Loucy (cell line): ENCODE measurements around the gene HTR7.

Experiments used
- H2AFZ ChIP-seq: fragments of 200-600 bp; sonication (generic); 2 replicates; pipeline ENCODE4 v1.6.0; 2016; ENCODE audit warnings: antibody characterized with exemption, mild to moderate bottlenecking, low read length, moderate library complexity
- H3F3A ChIP-seq: fragments of 200-600 bp; 2 replicates; pipeline ENCODE4 v1.6.0; 2016; ENCODE audit warnings: antibody characterized with exemption, low read depth, mild to moderate bottlenecking
- H3K27me3 ChIP-seq: fragments of 200-600 bp; sonication (generic); 2 replicates; pipeline ENCODE4 v1.6.1; 2014; ENCODE audit warnings: low read length, mild to moderate bottlenecking; ENCODE audit not compliant: insufficient read depth, poor library complexity, severe bottlenecking
- H3K36me3 ChIP-seq: fragments of 200-600 bp; sonication (generic); 2 replicates; pipeline ENCODE4 v1.6.1; 2016; ENCODE audit warnings: low read length; ENCODE audit not compliant: insufficient read depth
- H3K4me1 ChIP-seq: fragments of 200-600 bp; sonication (generic); 2 replicates; pipeline ENCODE4 v1.5.1; 2014; ENCODE audit warnings: low read length, mild to moderate bottlenecking; ENCODE audit not compliant: insufficient read depth, poor library complexity, severe bottlenecking
- H3K4me2 ChIP-seq: fragments of 200-600 bp; sonication (generic); 2 replicates; pipeline ENCODE4 v1.6.0; 2014; ENCODE audit warnings: antibody characterized with exemption, low read length, low read depth, mild to moderate bottlenecking; ENCODE audit not compliant: poor library complexity, severe bottlenecking
- H3K4me3 ChIP-seq: fragments of 200-600 bp; sonication (generic); 2 replicates; pipeline ENCODE4 v1.5.1; 2014; ENCODE audit warnings: low read length, mild to moderate bottlenecking, mixed read lengths; ENCODE audit not compliant: poor library complexity, severe bottlenecking
- H3K79me2 ChIP-seq: fragments of 200-600 bp; sonication (generic); 2 replicates; pipeline ENCODE4 v1.6.1; 2014; ENCODE audit warnings: low read length; ENCODE audit not compliant: insufficient read depth
- H3K9ac ChIP-seq: fragments of 200-600 bp; sonication (generic); 2 replicates; pipeline ENCODE4 v1.6.0; 2014; ENCODE audit warnings: mild to moderate bottlenecking, low read depth, low read length, moderate library complexity; ENCODE audit not compliant: poor library complexity, severe bottlenecking
- H3K9me2 ChIP-seq: fragments of 200-600 bp; sonication (generic); replicated peaks from 2 replicates; pipeline ENCODE4 v1.6.1; 2016; ENCODE audit warnings: low read depth, low read length, mixed read lengths
- H3K9me3 ChIP-seq: fragments of 200-600 bp; sonication (generic); 2 replicates; pipeline ENCODE4 v1.6.1; 2014; ENCODE audit warnings: mild to moderate bottlenecking, antibody characterized with exemption, low read length, low read depth; ENCODE audit not compliant: insufficient read depth
- H4K20me1 ChIP-seq: fragments of 200-600 bp; sonication (generic); 2 replicates; pipeline ENCODE4 v1.6.0; 2014; ENCODE audit warnings: antibody characterized with exemption, low read length, mild to moderate bottlenecking; ENCODE audit not compliant: insufficient read depth, poor library complexity, severe bottlenecking
- CTCF ChIP-seq: fragments of 200-600 bp; sonication (generic); conservative IDR thresholded peaks from 2 replicates; pipeline ENCODE4 v1.5.1; 2014; ENCODE audit warnings: mild to moderate bottlenecking, antibody characterized with exemption, low read length
- EZH2phosphoT487 ChIP-seq: fragments of 200-600 bp; IDR thresholded peaks from 2 replicates; pipeline ENCODE4 v1.6.1; 2018; ENCODE audit warnings: antibody characterized with exemption, mild to moderate bottlenecking, moderate library complexity, borderline replicate concordance

Gene HTR7

DNA sequence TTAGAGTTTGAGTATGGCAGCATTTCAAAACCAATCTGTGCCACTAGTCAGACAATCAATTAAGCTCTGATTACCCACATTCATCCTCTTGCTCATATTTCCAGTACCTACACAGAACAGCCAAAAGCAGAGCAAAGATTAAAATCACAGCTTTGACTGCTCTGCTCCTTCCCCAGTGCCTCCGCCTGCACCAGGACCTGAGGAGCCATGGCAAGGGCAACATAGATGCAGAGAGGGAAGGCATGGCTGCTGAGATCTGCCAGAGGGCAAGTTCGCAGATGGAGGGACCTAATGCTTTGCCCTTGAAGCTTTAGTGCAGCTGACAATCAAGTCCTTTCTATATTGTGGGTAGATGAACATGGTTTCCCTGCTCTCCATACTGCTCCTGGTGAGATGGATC lies 148.1 kb downstream of the HTR7 start:
- Histone ChIP-seq H3K4me3 (no peak overlapping the region), H4K20me1 (no peaks in the 10 kb centered on the region), H3K9me2 (no peaks in the 10 kb centered on the region), H3K4me1 (no peaks in the 10 kb centered on the region), H3F3A (no peaks in the 10 kb centered on the region), H3K36me3 (no peaks in the 10 kb centered on the region), H3K9me3 (no peaks in the 10 kb centered on the region), H3K79me2 (no peaks in the 10 kb centered on the region), H2AFZ (no peak overlapping the region), H3K9ac (no peak overlapping the region), H3K4me2 (no peak overlapping the region), H3K27me3 (no peaks in the 10 kb centered on the region)
- TF ChIP-seq CTCF (no peak), EZH2phosphoT487 (no peak)

- no peak for TF ChIP-seq EZH2phosphoT487
- no peak for TF ChIP-seq CTCF
- no peaks in the 10 kb centered on the region for H3K27me3 ChIP-seq
- H3K9ac ChIP-seq = no peak overlapping the region
- no peaks in the 10 kb centered on the region for H3K9me2 ChIP-seq
- H3K79me2 ChIP-seq = no peaks in the 10 kb centered on the region
- no peaks in the 10 kb centered on the region for H3K9me3 ChIP-seq
- H3K4me2 ChIP-seq = no peak overlapping the region
- H3K36me3 ChIP-seq = no peaks in the 10 kb centered on the region
- H3F3A ChIP-seq = no peaks in the 10 kb centered on the region
- no peak overlapping the region for H2AFZ ChIP-seq
- H3K4me3 ChIP-seq = no peak overlapping the region
- no peaks in the 10 kb centered on the region for H3K4me1 ChIP-seq
- no peaks in the 10 kb centered on the region for H4K20me1 ChIP-seq
Observed at GRCh38 chr10:90707657-90708056, 150.2 kb downstream of the HTR7 start.

DNA sequence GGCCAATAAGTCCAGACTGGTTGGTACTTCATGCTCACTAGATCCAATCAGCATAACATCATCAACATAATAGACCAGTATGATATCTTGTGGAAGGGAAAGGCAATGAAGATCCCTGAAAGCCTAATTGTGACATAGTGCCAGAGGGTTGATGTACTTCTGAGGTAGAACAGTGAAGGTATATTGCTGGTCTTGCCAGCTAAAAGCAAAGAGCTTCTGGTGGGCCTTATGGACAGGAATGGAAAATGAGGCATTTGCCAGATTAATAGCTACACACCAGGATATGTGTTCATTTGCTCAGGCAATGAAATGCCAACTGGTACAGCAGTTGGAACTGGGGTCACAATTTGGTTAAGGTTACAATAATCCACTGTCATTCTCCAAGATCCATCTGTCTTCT lies 156.4 kb downstream of the HTR7 start:
- H3K4me2 ChIP-seq = no peak overlapping the region
- no peaks in the 10 kb centered on the region for H3F3A ChIP-seq
- no peak overlapping the region for H3K9ac ChIP-seq
- H3K79me2 ChIP-seq = no peaks in the 10 kb centered on the region
- H3K9me3 ChIP-seq = no peaks in the 10 kb centered on the region
- H3K9me2 ChIP-seq = no peaks in the 10 kb centered on the region
- H3K36me3 ChIP-seq = no peaks in the 10 kb centered on the region
- H3K4me3 ChIP-seq = no peak overlapping the region
- no peak for TF ChIP-seq EZH2phosphoT487
- no peaks in the 10 kb centered on the region for H4K20me1 ChIP-seq
- H3K27me3 ChIP-seq = no peaks in the 10 kb centered on the region
- no peak overlapping the region for H2AFZ ChIP-seq
- no peaks in the 10 kb centered on the region for H3K4me1 ChIP-seq

- H3K4me3 ChIP-seq = no peak overlapping the region
- no peaks in the 10 kb centered on the region for H3K36me3 ChIP-seq
- H3F3A ChIP-seq = no peaks in the 10 kb centered on the region
- no peaks in the 10 kb centered on the region for H3K4me1 ChIP-seq
- no peaks in the 10 kb centered on the region for H3K9me2 ChIP-seq
- H3K4me2 ChIP-seq = no peak overlapping the region
- no peak overlapping the region for H2AFZ ChIP-seq
- H3K9ac ChIP-seq = no peak overlapping the region
- no peaks in the 10 kb centered on the region for H3K79me2 ChIP-seq
- H3K9me3 ChIP-seq = no peaks in the 10 kb centered on the region
- no peaks in the 10 kb centered on the region for H3K27me3 ChIP-seq
- TF ChIP-seq CTCF = no peak
- TF ChIP-seq EZH2phosphoT487 = no peak
- H4K20me1 ChIP-seq = no peaks in the 10 kb centered on the region
Observed at GRCh38 chr10:90695915-90696676, 161.7 kb downstream of the HTR7 start.
